Smooth muscle cell of the coronary artery (primary cell): ENCODE data around the gene KAZN. TPM values are rescaled to one million over a fixed set of nuclear protein-coding genes. Genes with fewer than 3 reads are reported as not detected.

Experiments used
- total RNA-seq: library from RNA; depleted of rRNA; stranded (reverse); fragments of >200 nt; gene quantifications from 2 replicates; pipeline ENCODE4 v1.2.3, GENCODE V29; 2014; ENCODE audit warnings: low replicate concordance

KAZN gene
- 1.4 and 10.9 TPM in 2 replicates for total RNA-seq

GRCh38 chr1:14598498-14599182, at the start of gene KAZN:
Gene KAZN (plus strand): TSS chr1:14598685.

GRCh38 chr1:15153184-15153841, 554.8 kb downstream of the KAZN start, which contains the start of gene TMEM51:
Gene TMEM51 (plus strand): TSS chr1:15153747. CDS start chr1:15215088, 61,341 bp downstream.

